SK-N-SH (cell line): ENCODE results near the gene MTR. TPM values are rescaled to one million over a fixed set of nuclear protein-coding genes. Genes with fewer than 3 reads are reported as not detected.
A peak's percentile ranks its signal among the peaks of the same experiment; 100 is the strongest.

Source experiments
- CTCF ChIA-PET: fragments of 300-600, 350-600 bp; formaldehyde crosslinking; extraction: SDS; loops from one replicate; lab custom pipeline; 2021; lab: Yijun Ruan, JAX
- POLR2A ChIA-PET: fragments of 350-600 bp; sonication (Branson Sonifier 250); formaldehyde crosslinking; extraction: SDS; loops from one replicate; lab custom pipeline; 2020; ENCODE audit warnings: antibody characterized with exemption, inconsistent platforms; lab: Yijun Ruan, JAX
- DNase-seq: peaks from one replicate; pipeline ENCODE4 v3.0.0; 2012
- H2AFZ ChIP-seq: fragments of 200-600 bp; sonication (generic); 2 replicates; pipeline ENCODE4 v1.8.1; 2016; ENCODE audit warnings: antibody characterized with exemption, mild to moderate bottlenecking, low read depth
- H3F3A ChIP-seq: fragments of 200-600 bp; sonication (generic); replicated peaks from 2 replicates; pipeline ENCODE3; 2016; ENCODE audit warnings: antibody characterized with exemption, mild to moderate bottlenecking; ENCODE audit not compliant: insufficient read depth
- H3K27ac ChIP-seq, 2 experiments: fragments of 200-500 bp in 1 of 2; fragments of 200-600 bp in 1 of 2; sonication (Bioruptor generic) in 1 of 2; sonication (generic), shearing (Covaris generic) in 1 of 2; 2 replicates each; pipeline versions ENCODE4 v1.5.1 to v1.6.1; 2014 to 2016; ENCODE audit warnings: low read depth in 2 of 2, inconsistent platforms in 1 of 2, low read length in 1 of 2, mild to moderate bottlenecking in 1 of 2, mixed read lengths in 1 of 2
- H3K27me3 ChIP-seq: fragments of 200-600 bp; sonication (generic), shearing (Covaris generic); 2 replicates; pipeline ENCODE4 v1.6.1; 2016; ENCODE audit warnings: mixed run types; ENCODE audit not compliant: insufficient read depth
- H3K36me3 ChIP-seq, 2 experiments: fragments of 200-500 bp in 1 of 2; fragments of 200-600 bp in 1 of 2; sonication (Bioruptor generic) in 1 of 2; sonication (generic) in 1 of 2; replicated peaks in 1 of 2; 2 replicates each; pipeline versions ENCODE3 to v1.5.1; 2014 to 2016; ENCODE audit warnings: low read length in 1 of 2, mild to moderate bottlenecking in 1 of 2; ENCODE audit not compliant: insufficient read depth in 2 of 2, control insufficient read depth in 1 of 2
- H3K4me1 ChIP-seq, 2 experiments: fragments of 200-500 bp in 1 of 2; fragments of 200-600 bp in 1 of 2; sonication (Bioruptor generic) in 1 of 2; sonication (generic), shearing (Covaris generic) in 1 of 2; 2 replicates each; pipeline versions ENCODE4 v1.5.1 to v1.6.1; 2014 to 2016; ENCODE audit warnings: low read depth in 1 of 2, low read length in 1 of 2, mixed run types in 1 of 2; ENCODE audit not compliant: insufficient read depth in 2 of 2, control insufficient read depth in 1 of 2
- H3K4me2 ChIP-seq: fragments of 200-600 bp; sonication (generic), shearing (Covaris generic); 2 replicates; pipeline ENCODE4 v1.6.1; 2017; ENCODE audit warnings: mixed run types
- H3K4me3 ChIP-seq, 2 experiments: fragments of 200-500 bp in 1 of 2; fragments of 200-600 bp in 1 of 2; sonication (Bioruptor generic) in 1 of 2; sonication (generic), shearing (Covaris generic) in 1 of 2; 2 replicates each; pipeline versions ENCODE4 v1.5.1 to v1.8.1; 2014 to 2016; ENCODE audit warnings: low read depth in 2 of 2, inconsistent platforms in 1 of 2, low read length in 1 of 2, mild to moderate bottlenecking in 1 of 2, mixed read lengths in 1 of 2, moderate library complexity in 1 of 2
- H3K79me2 ChIP-seq: fragments of 200-600 bp; sonication (generic); 2 replicates; pipeline ENCODE4 v1.8.1; 2017; ENCODE audit warnings: mild to moderate bottlenecking; ENCODE audit not compliant: insufficient read depth
- H3K9ac ChIP-seq: fragments of 200-600 bp; sonication (generic); 2 replicates; pipeline ENCODE4 v1.6.1; 2017; ENCODE audit warnings: mixed run types
- H3K9me2 ChIP-seq: fragments of 200-600 bp; sonication (generic); 2 replicates; pipeline ENCODE4 v1.6.1; 2017; ENCODE audit warnings: mixed run types
- H3K9me3 ChIP-seq: fragments of 200-600 bp; sonication (generic); 2 replicates; pipeline ENCODE4 v1.6.1; 2017; ENCODE audit warnings: mixed run types, mild to moderate bottlenecking, moderate library complexity
- H4K20me1 ChIP-seq: fragments of 200-600 bp; sonication (generic); 2 replicates; pipeline ENCODE4 v1.6.1; 2017; ENCODE audit warnings: mild to moderate bottlenecking, mixed run types; ENCODE audit not compliant: insufficient read depth
- CHD2 ChIP-seq: fragments of 150-350 bp; IDR thresholded peaks from 2 replicates; pipeline ENCODE4 v1.6.1; 2018; ENCODE audit warnings: low read length; ENCODE audit not compliant: partially characterized antibody
- EP300 ChIP-seq, 2 experiments: IDR thresholded peaks; 2 replicates each; pipeline versions ENCODE4 v1.4.0 to v1.6.1; 2012; ENCODE audit warnings: borderline replicate concordance in 1 of 2, low read depth in 1 of 2, low read length in 1 of 2
- EZH2phosphoT487 ChIP-seq: fragments of 200-600 bp; sonication (generic); IDR thresholded peaks from 2 replicates; pipeline ENCODE4 v1.6.1; 2017; ENCODE audit warnings: low read depth, mixed run types, mild to moderate bottlenecking, antibody characterized with exemption, moderate library complexity, borderline replicate concordance
- FOXJ3 ChIP-seq: sonication (generic); formaldehyde crosslinking; IDR thresholded peaks from 2 replicates; pipeline ENCODE4 v1.5.1; 2020; ENCODE audit warnings: mild to moderate bottlenecking, missing genetic modification reagents
- FOXM1 ChIP-seq: IDR thresholded peaks from 2 replicates; pipeline ENCODE4 v1.4.0; 2012; ENCODE audit warnings: low read depth, mild to moderate bottlenecking
- RCOR1 ChIP-seq: fragments of 150-350 bp; IDR thresholded peaks from 2 replicates; pipeline ENCODE4 v1.6.1; 2017; ENCODE audit warnings: antibody characterized with exemption, low read length
- RFX5 ChIP-seq: IDR thresholded peaks from 2 replicates; pipeline ENCODE4 v1.6.1; 2012; ENCODE audit warnings: mild to moderate bottlenecking, improper control_type of control experiment, low read length
- RXRA ChIP-seq: IDR thresholded peaks from 2 replicates; pipeline ENCODE4 v1.4.0; 2012; ENCODE audit warnings: low read depth, mild to moderate bottlenecking, borderline replicate concordance
- WGBS: methylation state at CpG from one replicate; pipeline ENCODE4 v1.1.6; 2017; ENCODE audit warnings: low lambda C conversion rate; 5-methylcytosine and 5-hydroxymethylcytosine counted together
- polyA plus RNA-seq, 3 experiments: library from polyadenylated mRNA; depleted of rRNA; stranded (reverse); fragments of >200 nt; gene quantifications; 2 replicates each; pipeline ENCODE4 v1.2.3, GENCODE V29; 2012
- TF ChIP-seq, protein P1 (sequence below): IDR thresholded peaks from 2 replicates; pipeline ENCODE4 v1.4.0; 2012; ENCODE audit warnings: low read depth
- TF ChIP-seq, protein P2 (sequence below): IDR thresholded peaks from 2 replicates; pipeline ENCODE4 v1.4.0; 2012; ENCODE audit warnings: low read depth, borderline replicate concordance
- TF ChIP-seq, protein P3 (sequence below): IDR thresholded peaks from 2 replicates; pipeline ENCODE4 v1.4.0; 2012; ENCODE audit warnings: low read depth, borderline replicate concordance
- TF ChIP-seq, protein P4 (sequence below): IDR thresholded peaks from 2 replicates; pipeline ENCODE4; 2012
- TF ChIP-seq, protein P5 (sequence below): IDR thresholded peaks from 2 replicates; pipeline ENCODE4 v1.6.1; 2012; ENCODE audit warnings: mild to moderate bottlenecking, low read depth, low read length, moderate library complexity
- TF ChIP-seq, protein P6 (sequence below): fragments of 150-350 bp; IDR thresholded peaks from 2 replicates; pipeline ENCODE4 v1.6.1; 2016; ENCODE audit warnings: mild to moderate bottlenecking, low read depth, low read length

MTR gene
- polyA plus RNA-seq, 1 of the 3 experiments (the other 2 are of a cell fraction): 5.4 TPM

- TF ChIP-seq, protein P1, sequence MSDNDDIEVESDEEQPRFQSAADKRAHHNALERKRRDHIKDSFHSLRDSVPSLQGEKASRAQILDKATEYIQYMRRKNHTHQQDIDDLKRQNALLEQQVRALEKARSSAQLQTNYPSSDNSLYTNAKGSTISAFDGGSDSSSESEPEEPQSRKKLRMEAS: no peak
Observed at GRCh38 chr1:236786453-236786852, 8.6 kb upstream of the MTR start (continued).

GRCh38 chr1:236794585-236795034, 482 bp upstream of the MTR start:
- CTCF ChIA-PET: interaction anchor here (0.7 to 1.8 kb wide), 6 partner anchors 8 to 592 kb away, joined by 3 to 6 read pairs (median 4); partner anchors contain the start of gene RYR2
- TF ChIP-seq RCOR1 (no peak; the same call in 1 of the 2 replicates), FOXM1 (no peak), CHD2 (no peak), RXRA (no peak), EP300 (IDR thresholded peaks at IDR 0.05; ENCODE audit: borderline replicate concordance in 1 of 2, low read depth in 1 of 2, low read length in 1 of 2) (no peak), RFX5 (no peak), EZH2phosphoT487 (no peak), FOXJ3 (CRISPR knock-in tag) (no peak)
- TF ChIP-seq, protein P2, sequence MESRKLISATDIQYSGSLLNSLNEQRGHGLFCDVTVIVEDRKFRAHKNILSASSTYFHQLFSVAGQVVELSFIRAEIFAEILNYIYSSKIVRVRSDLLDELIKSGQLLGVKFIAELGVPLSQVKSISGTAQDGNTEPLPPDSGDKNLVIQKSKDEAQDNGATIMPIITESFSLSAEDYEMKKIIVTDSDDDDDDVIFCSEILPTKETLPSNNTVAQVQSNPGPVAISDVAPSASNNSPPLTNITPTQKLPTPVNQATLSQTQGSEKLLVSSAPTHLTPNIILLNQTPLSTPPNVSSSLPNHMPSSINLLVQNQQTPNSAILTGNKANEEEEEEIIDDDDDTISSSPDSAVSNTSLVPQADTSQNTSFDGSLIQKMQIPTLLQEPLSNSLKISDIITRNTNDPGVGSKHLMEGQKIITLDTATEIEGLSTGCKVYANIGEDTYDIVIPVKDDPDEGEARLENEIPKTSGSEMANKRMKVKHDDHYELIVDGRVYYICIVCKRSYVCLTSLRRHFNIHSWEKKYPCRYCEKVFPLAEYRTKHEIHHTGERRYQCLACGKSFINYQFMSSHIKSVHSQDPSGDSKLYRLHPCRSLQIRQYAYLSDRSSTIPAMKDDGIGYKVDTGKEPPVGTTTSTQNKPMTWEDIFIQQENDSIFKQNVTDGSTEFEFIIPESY: no peak
- TF ChIP-seq, protein P3, sequence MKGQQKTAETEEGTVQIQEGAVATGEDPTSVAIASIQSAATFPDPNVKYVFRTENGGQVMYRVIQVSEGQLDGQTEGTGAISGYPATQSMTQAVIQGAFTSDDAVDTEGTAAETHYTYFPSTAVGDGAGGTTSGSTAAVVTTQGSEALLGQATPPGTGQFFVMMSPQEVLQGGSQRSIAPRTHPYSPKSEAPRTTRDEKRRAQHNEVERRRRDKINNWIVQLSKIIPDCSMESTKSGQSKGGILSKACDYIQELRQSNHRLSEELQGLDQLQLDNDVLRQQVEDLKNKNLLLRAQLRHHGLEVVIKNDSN: no peak
- TF ChIP-seq, protein P4, sequence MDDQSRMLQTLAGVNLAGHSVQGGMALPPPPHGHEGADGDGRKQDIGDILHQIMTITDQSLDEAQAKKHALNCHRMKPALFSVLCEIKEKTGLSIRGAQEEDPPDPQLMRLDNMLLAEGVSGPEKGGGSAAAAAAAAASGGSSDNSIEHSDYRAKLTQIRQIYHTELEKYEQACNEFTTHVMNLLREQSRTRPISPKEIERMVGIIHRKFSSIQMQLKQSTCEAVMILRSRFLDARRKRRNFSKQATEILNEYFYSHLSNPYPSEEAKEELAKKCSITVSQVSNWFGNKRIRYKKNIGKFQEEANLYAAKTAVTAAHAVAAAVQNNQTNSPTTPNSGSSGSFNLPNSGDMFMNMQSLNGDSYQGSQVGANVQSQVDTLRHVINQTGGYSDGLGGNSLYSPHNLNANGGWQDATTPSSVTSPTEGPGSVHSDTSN: no peak
- TF ChIP-seq, protein P5, sequence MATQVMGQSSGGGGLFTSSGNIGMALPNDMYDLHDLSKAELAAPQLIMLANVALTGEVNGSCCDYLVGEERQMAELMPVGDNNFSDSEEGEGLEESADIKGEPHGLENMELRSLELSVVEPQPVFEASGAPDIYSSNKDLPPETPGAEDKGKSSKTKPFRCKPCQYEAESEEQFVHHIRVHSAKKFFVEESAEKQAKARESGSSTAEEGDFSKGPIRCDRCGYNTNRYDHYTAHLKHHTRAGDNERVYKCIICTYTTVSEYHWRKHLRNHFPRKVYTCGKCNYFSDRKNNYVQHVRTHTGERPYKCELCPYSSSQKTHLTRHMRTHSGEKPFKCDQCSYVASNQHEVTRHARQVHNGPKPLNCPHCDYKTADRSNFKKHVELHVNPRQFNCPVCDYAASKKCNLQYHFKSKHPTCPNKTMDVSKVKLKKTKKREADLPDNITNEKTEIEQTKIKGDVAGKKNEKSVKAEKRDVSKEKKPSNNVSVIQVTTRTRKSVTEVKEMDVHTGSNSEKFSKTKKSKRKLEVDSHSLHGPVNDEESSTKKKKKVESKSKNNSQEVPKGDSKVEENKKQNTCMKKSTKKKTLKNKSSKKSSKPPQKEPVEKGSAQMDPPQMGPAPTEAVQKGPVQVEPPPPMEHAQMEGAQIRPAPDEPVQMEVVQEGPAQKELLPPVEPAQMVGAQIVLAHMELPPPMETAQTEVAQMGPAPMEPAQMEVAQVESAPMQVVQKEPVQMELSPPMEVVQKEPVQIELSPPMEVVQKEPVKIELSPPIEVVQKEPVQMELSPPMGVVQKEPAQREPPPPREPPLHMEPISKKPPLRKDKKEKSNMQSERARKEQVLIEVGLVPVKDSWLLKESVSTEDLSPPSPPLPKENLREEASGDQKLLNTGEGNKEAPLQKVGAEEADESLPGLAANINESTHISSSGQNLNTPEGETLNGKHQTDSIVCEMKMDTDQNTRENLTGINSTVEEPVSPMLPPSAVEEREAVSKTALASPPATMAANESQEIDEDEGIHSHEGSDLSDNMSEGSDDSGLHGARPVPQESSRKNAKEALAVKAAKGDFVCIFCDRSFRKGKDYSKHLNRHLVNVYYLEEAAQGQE: no peak; the same call in 1 of the 2 replicates
- TF ChIP-seq, protein P6, sequence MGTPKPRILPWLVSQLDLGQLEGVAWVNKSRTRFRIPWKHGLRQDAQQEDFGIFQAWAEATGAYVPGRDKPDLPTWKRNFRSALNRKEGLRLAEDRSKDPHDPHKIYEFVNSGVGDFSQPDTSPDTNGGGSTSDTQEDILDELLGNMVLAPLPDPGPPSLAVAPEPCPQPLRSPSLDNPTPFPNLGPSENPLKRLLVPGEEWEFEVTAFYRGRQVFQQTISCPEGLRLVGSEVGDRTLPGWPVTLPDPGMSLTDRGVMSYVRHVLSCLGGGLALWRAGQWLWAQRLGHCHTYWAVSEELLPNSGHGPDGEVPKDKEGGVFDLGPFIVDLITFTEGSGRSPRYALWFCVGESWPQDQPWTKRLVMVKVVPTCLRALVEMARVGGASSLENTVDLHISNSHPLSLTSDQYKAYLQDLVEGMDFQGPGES: no peak
- 0 out of 2 replicates have a peak overlapping the region, but pooled peaks have one; percentile 33 for H3K9ac ChIP-seq

More at GRCh38 chr1:236794585-236795034, 482 bp upstream of the MTR start:
- H3K79me2 ChIP-seq: peaks cover 44% of the 10 kb centered on the region
- H3F3A ChIP-seq: peaks cover 3% of the 10 kb centered on the region
- no peaks in the 10 kb centered on the region for H4K20me1 ChIP-seq
- H3K9me3 ChIP-seq: no peaks in the 10 kb centered on the region
- no peaks in the 10 kb centered on the region for H3K36me3 ChIP-seq
- H3K4me3 ChIP-seq: peak overlapping the region; percentile 91 to 99
- no peak for DNase-seq
- no peaks in the 10 kb centered on the region for H3K9me2 ChIP-seq
- H3K27me3 ChIP-seq: no peaks in the 10 kb centered on the region
- WGBS: 19% methylated on average over 11 of the region's 11 CpGs
- POLR2A ChIA-PET: interaction anchor here (0.8 to 1.4 kb wide), 4 partner anchors 33 to 190 kb away, joined by 3 to 4 read pairs (median 3); partner anchors contain the start of gene HEATR1
- H3K4me1 ChIP-seq: peaks cover 0 to 5% of the 10 kb centered on the region in 2 experiments; a peak in 2 of 4 replicates
- peak overlapping the region; percentile 90 for H3K4me2 ChIP-seq
- peak overlapping the region; percentile 53 to 69 for H3K27ac ChIP-seq
- peak overlapping the region; percentile 94 for H2AFZ ChIP-seq
